SJSA1 (cell line): ENCODE results near the gene MIOS. TPM values are rescaled to one million over a fixed set of nuclear protein-coding genes. Genes with fewer than 3 reads are reported as not detected.
A peak's percentile ranks its signal among the peaks of the same experiment; 100 is the strongest.
"Not testable (repeated sequence)": the region's sequence is repeated elsewhere in the genome, so short reads cannot be mapped to it uniquely, and the experiment has no call there.

Source experiments
- DNase-seq, 2 experiments: peaks; one replicate each; pipeline ENCODE4 v3.0.0-alpha.2; 2015 to 2020; ENCODE audit warnings: low spot score in 2 of 2, low read depth in 1 of 2
- H3K27ac ChIP-seq: fragments of 250-450 bp; sonication (Bioruptor Pico); 2 replicates; pipeline ENCODE4 v1.5.1; 2020; ENCODE audit warnings: mild to moderate bottlenecking, moderate library complexity
- H3K27me3 ChIP-seq: fragments of 250-450 bp; sonication (Bioruptor Pico); replicated peaks from 2 replicates; pipeline ENCODE4 v1.5.1; 2020; ENCODE audit warnings: mild to moderate bottlenecking, moderate library complexity
- H3K36me3 ChIP-seq: fragments of 250-450 bp; sonication (Bioruptor Pico); 2 replicates; pipeline ENCODE4 v1.5.1; 2020; ENCODE audit warnings: mild to moderate bottlenecking
- H3K4me1 ChIP-seq: fragments of 250-450 bp; sonication (Bioruptor Pico); replicated peaks from 2 replicates; pipeline ENCODE4 v1.6.1; 2021; ENCODE audit warnings: mild to moderate bottlenecking
- H3K4me3 ChIP-seq: fragments of 250-450 bp; sonication (Bioruptor Pico); 2 replicates; pipeline ENCODE4 v1.5.1; 2020; ENCODE audit warnings: mild to moderate bottlenecking
- H3K9me3 ChIP-seq: fragments of 250-450 bp; sonication (Bioruptor Pico); replicated peaks from 2 replicates; pipeline ENCODE4 v1.5.1; 2020; ENCODE audit warnings: mild to moderate bottlenecking
- total RNA-seq: library from RNA; depleted of rRNA; stranded (reverse); fragments of >200 nt; shearing (Covaris generic); gene quantifications from 2 replicates; pipeline ENCODE4 v1.2.3, GENCODE V29; 2014; rRNA removed

MIOS gene
- total RNA-seq, 1 experiment from 2014 or later = 36.9 TPM

DNA sequence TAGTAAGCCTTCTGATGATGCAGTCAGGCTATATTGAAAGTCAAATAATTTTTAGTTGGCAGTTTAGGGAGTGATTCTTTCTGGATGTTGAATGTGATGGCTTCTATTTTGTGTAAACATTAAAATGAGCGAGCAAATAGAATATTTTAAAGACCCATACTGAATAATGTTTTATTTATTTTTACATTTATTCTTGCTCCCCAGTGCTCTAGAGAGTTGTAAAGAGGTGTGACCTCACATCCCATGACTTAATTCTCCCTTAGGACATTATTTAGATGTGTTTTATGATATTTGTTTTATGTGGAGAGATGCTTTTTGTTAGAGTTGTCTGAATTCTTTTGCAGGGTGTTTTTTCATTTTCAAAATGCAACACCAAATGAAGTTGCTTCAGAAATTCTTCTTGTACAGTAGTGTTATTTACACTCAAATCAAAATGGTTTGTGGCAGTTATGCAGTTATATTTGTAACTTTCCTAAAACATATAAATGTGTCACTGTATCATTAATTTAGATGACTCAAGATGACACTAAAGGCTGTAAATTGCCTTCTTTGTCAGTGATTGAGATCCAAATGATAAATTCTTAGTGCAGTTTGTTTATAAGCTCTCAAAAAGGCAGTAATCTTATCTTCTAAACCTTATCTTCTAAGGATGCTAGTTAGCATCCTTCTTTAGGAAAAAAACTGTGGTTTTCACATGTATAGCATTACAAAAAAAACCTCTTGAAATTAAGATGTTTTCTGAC, 86.3 kb downstream of the MIOS start:
- no peaks in the 10 kb centered on the region for H3K27me3 ChIP-seq
- no peaks in the 10 kb centered on the region; the same call in 1 of the 2 replicates for H3K4me1 ChIP-seq
- H3K27ac ChIP-seq = no peak overlapping the region
- H3K4me3 ChIP-seq = no peak overlapping the region
- H3K9me3 ChIP-seq = no peaks in the 10 kb centered on the region
- H3K36me3 ChIP-seq = no peaks in the 10 kb centered on the region
- no peak for DNase-seq

DNA sequence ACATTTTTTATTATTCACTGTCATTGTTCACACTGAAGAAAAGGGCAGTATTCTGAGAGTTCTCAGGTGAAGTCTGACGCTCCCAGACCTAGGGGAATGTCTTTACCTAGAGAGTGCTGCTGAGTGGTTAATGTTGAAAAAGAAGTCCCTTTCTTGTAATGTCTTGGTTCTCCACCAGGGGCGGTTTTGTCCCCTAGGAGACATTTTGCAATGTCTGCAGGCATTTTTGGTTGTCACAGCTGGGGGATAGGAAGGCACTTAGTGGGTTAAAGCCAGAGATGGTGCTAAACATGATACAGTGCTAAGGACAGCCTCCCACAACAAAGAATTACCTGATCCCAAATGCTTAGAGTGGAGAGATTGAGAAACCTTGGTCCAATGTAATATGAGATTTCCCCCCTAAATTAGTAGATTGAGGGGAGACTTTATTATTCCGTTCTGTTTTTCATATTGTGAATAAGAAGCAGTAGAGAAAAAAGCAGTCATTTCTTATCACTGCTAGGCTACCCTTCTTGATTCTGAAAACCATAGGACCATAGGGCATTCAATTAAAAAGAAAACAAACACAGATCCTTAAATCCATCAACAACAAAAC, 87.0 kb downstream of the MIOS start:
- no peak overlapping the region for H3K27ac ChIP-seq
- H3K9me3 ChIP-seq = no peaks in the 10 kb centered on the region
- no peaks in the 10 kb centered on the region for H3K27me3 ChIP-seq
- no peak overlapping the region for H3K4me3 ChIP-seq
- no peaks in the 10 kb centered on the region; the same call in 1 of the 2 replicates for H3K4me1 ChIP-seq
- peak in 1 of 2 experiments; percentile 9 for DNase-seq
- H3K36me3 ChIP-seq = no peaks in the 10 kb centered on the region

DNA sequence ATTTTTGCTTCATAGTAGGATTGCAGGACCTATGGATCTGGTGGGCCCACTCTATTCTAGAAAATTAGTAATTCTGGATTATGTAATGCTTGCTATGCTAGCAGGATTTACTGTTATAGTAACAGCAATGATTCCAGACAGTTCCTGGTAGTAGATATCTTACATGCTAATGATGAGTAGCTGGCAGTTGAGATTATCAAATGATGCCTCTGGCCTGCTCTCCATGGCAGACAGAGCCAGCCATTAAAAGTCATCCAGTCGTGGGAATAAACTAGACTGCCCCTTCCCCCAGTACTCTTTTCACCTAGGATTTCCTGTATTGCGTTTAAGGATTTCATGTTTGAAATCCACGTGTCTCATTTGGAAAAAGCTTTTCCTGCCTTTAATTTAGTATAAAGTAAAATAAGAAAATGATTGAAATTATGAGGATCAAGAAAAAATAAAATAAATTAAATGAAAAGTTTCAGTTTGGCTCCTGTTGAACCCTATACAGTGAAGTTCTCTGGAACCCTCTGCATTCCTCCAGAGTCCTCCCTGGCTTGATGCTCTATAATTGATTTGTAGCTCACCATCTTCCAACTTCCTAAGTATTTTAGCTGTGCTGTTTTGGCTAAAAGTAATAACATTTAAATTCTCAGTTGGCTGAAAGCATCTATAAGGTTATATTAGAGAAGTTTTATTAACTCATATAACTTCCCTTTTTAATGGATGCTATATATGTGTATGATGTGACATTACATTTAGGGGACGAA, 88.5 kb downstream of the MIOS start:
- H3K4me1 ChIP-seq = no peaks in the 10 kb centered on the region; the same call in 1 of the 2 replicates
- H3K27ac ChIP-seq = no peak overlapping the region
- no peaks in the 10 kb centered on the region for H3K36me3 ChIP-seq
- no peak overlapping the region for H3K4me3 ChIP-seq
- DNase-seq = no peak
- no peaks in the 10 kb centered on the region for H3K9me3 ChIP-seq
- H3K27me3 ChIP-seq = no peaks in the 10 kb centered on the region

DNA sequence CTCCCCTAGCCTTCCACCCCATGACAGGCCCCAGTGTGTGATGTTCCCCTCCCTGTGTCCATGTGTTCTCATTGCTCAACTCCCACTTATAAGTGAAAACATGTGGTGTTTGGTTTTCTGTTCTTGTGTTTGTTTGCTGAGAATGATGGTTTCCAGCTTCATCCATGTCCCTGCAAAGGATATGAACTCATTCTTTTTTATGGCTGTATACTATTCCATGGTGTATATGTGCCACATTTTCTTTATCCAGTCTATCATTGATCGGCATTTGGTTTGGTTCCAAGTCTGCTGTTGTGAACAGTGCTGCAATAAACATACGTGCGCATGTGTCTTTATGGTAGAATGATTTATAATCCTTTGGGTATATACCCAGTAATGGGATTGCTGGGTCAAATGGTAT, 89.8 kb downstream of the MIOS start:
- H3K4me1 ChIP-seq, H3K9me3 ChIP-seq, DNase-seq, H3K36me3 ChIP-seq, H3K27ac ChIP-seq, H3K4me3 ChIP-seq, H3K27me3 ChIP-seq: not testable (repeated sequence)

Other genes starting within 250 kb of the MIOS start
- gene COL28A1, start 31.0 kb upstream of the MIOS start, total RNA-seq = not detected in 2 replicates
- 19.3 and 19.5 TPM in 2 replicates for gene UMAD1, start 73.9 kb downstream of the MIOS start, total RNA-seq
- 48.5 and 55.2 TPM in 2 replicates for gene RPA3, start 151.7 kb downstream of the MIOS start, total RNA-seq